ENCODE measurements around the gene RNF114. TPM values are rescaled to one million over a fixed set of nuclear protein-coding genes. Genes with fewer than 3 reads are reported as not detected.

Gene RNF114
- total RNA-seq, 1 experiment from 2014 or later = 168 TPM

DNA sequence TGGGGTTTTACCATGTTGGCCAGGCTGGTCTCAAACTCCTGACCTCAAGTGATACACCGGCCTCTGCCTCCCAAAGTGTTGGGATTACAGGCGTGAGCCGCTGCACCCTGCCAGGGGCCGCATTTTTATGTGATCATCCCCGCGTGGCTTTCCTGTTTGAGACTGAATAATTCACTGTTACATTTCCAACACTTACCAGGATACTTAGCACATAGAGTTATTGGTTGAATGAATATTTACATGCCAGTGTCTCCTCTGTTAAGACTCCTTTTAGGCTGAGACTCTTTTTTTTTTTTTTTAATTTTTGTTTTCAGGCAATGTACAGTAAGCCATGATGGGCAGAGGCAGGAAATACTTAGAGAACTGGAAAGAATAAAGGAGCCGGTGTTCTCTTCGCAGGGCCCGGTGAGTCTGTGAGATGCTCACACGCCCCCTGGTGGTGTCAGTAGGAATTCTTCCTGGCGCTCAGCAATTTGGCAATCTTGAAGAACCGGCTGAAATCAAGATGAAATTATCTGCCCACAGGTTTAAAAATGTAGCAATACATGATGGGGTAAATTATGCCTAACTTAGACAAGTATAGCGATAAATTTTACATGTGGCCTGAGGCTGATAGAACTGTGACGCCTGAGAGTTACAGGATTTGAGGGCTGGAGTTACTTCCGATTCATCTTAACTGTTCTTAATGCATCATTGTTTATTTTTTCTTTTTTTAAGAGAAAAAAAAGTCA is 7.6 kb upstream of the RNF114 start:
- no peaks in the 10 kb centered on the region for H3K27me3 ChIP-seq (replicated peaks)
- no peaks in the 10 kb centered on the region for H3K9me3 ChIP-seq (replicated peaks)
- no peak overlapping the region; the same call in 1 of the 2 replicates for H3K4me3 ChIP-seq
- peak; percentile 77 to 88 for DNase-seq (ENCODE audit: low read depth in 1 of 2, low spot score in 2 of 2)
- no peaks in the 10 kb centered on the region for H3K36me3 ChIP-seq
- peak overlapping the region; percentile 19; the same call in 1 of the 2 replicates for H3K27ac ChIP-seq
- H3K4me1 ChIP-seq (replicated peaks) = peaks cover 17% of the 10 kb centered on the region

- peak overlapping the region; percentile 19; the same call in 1 of the 2 replicates for H3K27ac ChIP-seq
These were observed 7.1 kb upstream of the RNF114 start for GRCh38 chr20:49929142-49929494.

DNA sequence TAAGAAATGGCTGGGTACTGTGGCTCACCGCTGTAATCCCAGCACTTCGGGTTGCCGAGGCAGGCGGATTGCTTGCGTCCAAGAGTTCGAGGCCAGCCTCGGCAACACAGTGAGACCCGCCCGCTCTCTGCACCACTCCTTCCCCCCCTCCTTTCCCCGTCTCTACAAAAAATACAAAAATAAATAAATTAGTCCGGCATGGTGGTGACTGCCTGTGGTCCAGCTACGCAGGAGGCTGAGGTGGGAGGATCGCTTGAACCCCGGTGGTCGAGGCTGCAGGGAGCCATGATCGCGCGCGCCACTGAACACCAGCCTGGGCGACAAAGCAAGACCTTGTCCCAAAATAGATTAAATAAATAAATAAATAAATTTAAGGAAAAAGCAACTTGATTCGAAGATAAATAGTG is 448 bp upstream of the RNF114 start:
- Histone ChIP-seq H3K9me3 (replicated peaks) (no peaks in the 10 kb centered on the region), H3K27ac (peak overlapping the region; percentile 12; the same call in 1 of the 2 replicates), H3K4me1 (replicated peaks) (peaks cover 23% of the 10 kb centered on the region), H3K4me3 (peak overlapping the region; percentile 90), H3K27me3 (replicated peaks) (no peaks in the 10 kb centered on the region), H3K36me3 (peaks cover 33% of the 10 kb centered on the region)
- DNase-seq (ENCODE audit: low read depth in 1 of 2, low spot score in 2 of 2) = no peak

More at GRCh38 chr20:49929142-49929494, 7.1 kb upstream of the RNF114 start:
- Histone ChIP-seq H3K4me1 (replicated peaks) (peaks cover 17% of the 10 kb centered on the region), H3K4me3 (no peak overlapping the region), H3K36me3 (no peaks in the 10 kb centered on the region), H3K9me3 (replicated peaks) (no peaks in the 10 kb centered on the region), H3K27me3 (replicated peaks) (no peaks in the 10 kb centered on the region)
- DNase-seq (ENCODE audit: low read depth in 1 of 2, low spot score in 2 of 2) = no peak

DNA sequence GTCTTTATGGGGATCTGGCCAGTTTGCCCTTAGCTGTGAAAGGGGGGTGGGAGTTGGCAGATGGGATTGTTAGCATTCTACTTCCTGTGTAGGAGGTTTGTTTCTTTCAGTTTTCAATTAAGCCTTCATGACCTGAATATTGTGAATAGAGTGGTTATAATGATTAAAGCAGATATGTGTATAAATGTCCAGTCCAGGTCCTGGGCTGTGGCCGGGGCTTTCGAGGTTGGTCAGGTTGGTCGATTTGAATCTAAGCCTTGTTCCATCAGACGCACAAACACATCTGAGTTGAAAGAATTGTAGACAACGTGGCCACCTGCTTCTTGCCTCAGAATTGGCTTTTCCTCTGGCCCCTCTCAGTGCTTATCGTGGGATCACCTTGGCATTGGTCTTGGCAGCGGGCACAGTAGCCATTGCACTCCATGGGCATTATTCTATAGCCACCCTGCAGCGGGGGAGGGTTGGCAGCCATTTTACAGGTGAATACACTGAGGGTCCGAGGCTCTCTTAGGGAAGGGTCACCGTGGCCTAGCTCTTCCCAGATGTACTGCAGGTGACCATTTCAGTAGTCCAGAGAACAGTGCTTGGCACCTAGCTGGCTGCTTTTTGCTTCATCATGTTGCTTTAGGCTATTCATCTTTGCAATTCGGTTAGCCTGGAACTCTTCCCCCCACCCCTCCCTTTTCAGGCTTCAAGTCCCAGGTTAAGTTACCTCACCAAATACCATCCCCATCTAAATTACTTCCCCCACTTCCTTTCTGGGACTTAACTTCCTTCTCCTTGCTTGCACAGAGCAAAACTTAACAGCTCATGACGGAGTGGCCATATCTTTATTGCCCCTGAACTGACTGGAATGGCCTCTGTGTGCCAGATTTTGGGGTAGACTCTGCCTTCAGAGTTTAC is 1.1 kb downstream of the RNF114 start:
- H3K9me3 ChIP-seq (replicated peaks) = no peaks in the 10 kb centered on the region
- H3K36me3 ChIP-seq = peaks cover 48% of the 10 kb centered on the region
- DNase-seq (ENCODE audit: low read depth in 1 of 2, low spot score in 2 of 2) = no peak
- H3K27ac ChIP-seq = peak overlapping the region; percentile 58; the same call in 1 of the 2 replicates
- H3K4me3 ChIP-seq = peak overlapping the region; percentile 90
- H3K27me3 ChIP-seq (replicated peaks) = no peaks in the 10 kb centered on the region
- peaks cover 23% of the 10 kb centered on the region for H3K4me1 ChIP-seq (replicated peaks)

- Histone ChIP-seq H3K27ac (no peak overlapping the region), H3K4me3 (no peak overlapping the region; the same call in 1 of the 2 replicates), H3K4me1 (replicated peaks) (peaks cover 23% of the 10 kb centered on the region), H3K9me3 (replicated peaks) (no peaks in the 10 kb centered on the region), H3K36me3 (peaks cover 57% of the 10 kb centered on the region), H3K27me3 (replicated peaks) (no peaks in the 10 kb centered on the region)
- no peak for DNase-seq (ENCODE audit: low read depth in 1 of 2, low spot score in 2 of 2)
These were observed 2.3 kb downstream of the RNF114 start for GRCh38 chr20:49938173-49939163.

DNA sequence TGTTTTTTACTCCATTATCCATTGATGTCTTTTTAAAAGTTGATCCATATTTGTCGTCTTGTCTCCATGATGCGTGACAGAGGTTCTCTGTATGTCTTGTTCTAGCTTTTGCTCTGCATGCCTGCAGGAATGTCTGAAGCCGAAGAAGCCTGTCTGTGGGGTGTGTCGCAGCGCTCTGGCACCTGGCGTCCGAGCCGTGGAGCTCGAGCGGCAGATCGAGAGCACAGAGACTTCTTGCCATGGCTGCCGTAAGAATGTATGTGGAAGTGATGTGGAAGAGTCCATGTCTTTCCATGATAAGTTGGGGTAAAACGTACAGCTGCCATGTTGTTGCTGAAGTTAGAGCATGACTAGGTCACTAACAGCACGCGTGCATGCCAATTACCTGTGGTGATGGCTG is 5.3 kb downstream of the RNF114 start:
- no peak for DNase-seq (ENCODE audit: low read depth in 1 of 2, low spot score in 2 of 2)
- no peak overlapping the region for H3K4me3 ChIP-seq
- H3K9me3 ChIP-seq (replicated peaks) = no peaks in the 10 kb centered on the region
- no peaks in the 10 kb centered on the region for H3K27me3 ChIP-seq (replicated peaks)
- H3K36me3 ChIP-seq = peaks cover 80% of the 10 kb centered on the region
- H3K4me1 ChIP-seq (replicated peaks) = peaks cover 18% of the 10 kb centered on the region
- no peak overlapping the region for H3K27ac ChIP-seq

GRCh38 chr20:49942303-49942702 is 6.1 kb downstream of the RNF114 start:
- Histone ChIP-seq H3K4me1 (replicated peaks) (peaks cover 18% of the 10 kb centered on the region), H3K4me3 (no peak overlapping the region), H3K9me3 (replicated peaks) (no peaks in the 10 kb centered on the region), H3K27ac (no peak overlapping the region), H3K27me3 (replicated peaks) (no peaks in the 10 kb centered on the region), H3K36me3 (peaks cover 79% of the 10 kb centered on the region)
- no peak for DNase-seq (ENCODE audit: low read depth in 1 of 2, low spot score in 2 of 2)

DNA sequence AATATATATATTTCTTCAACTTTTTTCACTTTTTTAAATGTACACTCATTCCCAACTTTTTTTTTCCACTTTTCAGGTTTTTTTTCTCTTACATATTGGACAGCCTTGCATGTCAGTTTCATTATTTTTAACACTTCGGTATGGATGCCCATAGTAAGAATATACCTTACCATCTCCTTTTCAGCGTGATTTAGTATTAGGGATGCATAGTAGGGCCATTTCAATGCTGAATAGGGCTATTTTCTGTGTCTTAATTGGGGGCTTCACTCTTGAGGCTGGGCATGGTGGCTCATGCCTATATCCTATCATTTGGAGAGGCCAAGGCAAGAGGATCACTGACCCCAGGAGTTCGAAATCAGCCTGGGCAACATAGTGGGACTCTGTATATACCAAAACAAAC is 6.7 kb downstream of the RNF114 start:
- no peak overlapping the region for H3K27ac ChIP-seq
- no peak overlapping the region for H3K4me3 ChIP-seq
- no peaks in the 10 kb centered on the region for H3K9me3 ChIP-seq (replicated peaks)
- H3K36me3 ChIP-seq = peaks cover 83% of the 10 kb centered on the region
- H3K4me1 ChIP-seq (replicated peaks) = peaks cover 18% of the 10 kb centered on the region
- no peaks in the 10 kb centered on the region for H3K27me3 ChIP-seq (replicated peaks)
- DNase-seq (ENCODE audit: low read depth in 1 of 2, low spot score in 2 of 2) = no peak

DNA sequence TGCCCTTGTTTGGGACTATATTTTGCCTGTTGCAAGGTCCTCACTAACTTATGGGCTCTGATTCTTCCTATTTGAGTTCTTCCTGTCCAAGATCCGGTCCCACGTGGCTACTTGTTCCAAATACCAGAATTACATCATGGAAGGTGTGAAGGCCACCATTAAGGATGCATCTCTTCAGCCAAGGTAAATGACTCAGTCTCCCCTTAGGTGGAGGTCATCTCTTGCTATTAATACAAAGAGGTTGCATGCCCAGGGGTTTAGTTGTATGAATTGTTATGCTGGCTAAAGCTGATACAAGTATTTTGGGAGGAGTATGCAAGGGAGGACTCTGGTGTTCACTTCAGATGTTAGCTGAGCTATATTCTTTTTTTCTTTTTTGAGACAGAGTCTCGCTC is 9.1 kb downstream of the RNF114 start:
- H3K9me3 ChIP-seq (replicated peaks) = no peaks in the 10 kb centered on the region

DNA sequence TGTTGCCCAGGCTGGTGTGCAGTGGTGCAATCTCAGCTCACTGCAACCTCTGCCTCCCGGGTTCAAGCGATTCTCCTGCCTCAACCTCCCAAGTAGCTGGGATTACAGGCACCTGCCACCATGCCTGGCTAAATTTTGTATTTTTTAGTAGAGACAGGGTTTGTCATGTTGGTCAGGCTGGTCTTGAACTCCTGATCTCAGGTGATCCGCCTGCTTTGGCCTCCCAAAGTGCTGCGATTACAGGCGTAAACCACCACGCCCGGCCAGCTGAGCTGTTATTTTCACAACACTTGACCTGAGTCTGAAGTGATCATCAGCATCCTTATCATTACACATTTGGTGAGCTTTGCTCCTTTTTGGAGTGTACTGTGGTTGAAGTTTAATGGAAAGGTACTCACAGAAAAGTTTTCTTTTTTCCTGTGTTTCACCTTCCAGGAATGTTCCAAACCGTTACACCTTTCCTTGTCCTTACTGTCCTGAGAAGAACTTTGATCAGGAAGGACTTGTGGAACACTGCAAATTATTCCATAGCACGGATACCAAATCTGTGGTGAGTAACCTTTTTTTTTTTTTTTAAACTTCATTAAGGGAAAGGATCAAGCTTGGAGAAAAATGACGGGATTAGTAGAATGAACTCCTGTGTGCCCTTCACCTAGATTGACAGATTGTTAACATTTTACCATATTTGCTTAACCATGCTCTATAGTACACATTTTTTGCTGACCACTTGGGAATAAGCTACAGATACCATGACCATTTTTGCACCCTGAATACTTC is 9.7 kb downstream of the RNF114 start:
- Histone ChIP-seq H3K27ac (no peak overlapping the region), H3K27me3 (replicated peaks) (no peaks in the 10 kb centered on the region), H3K4me1 (replicated peaks) (peaks cover 38% of the 10 kb centered on the region), H3K9me3 (replicated peaks) (no peaks in the 10 kb centered on the region), H3K4me3 (no peak overlapping the region), H3K36me3 (peaks cover 80% of the 10 kb centered on the region)
- no peak for DNase-seq (ENCODE audit: low read depth in 1 of 2, low spot score in 2 of 2)

More for the DNA sequence above, 9.1 kb downstream of the RNF114 start:
- H3K36me3 ChIP-seq = peaks cover 78% of the 10 kb centered on the region
- H3K27ac ChIP-seq = no peak overlapping the region
- H3K4me3 ChIP-seq = no peak overlapping the region
- H3K27me3 ChIP-seq (replicated peaks) = no peaks in the 10 kb centered on the region
- H3K4me1 ChIP-seq (replicated peaks) = peaks cover 32% of the 10 kb centered on the region
- DNase-seq (ENCODE audit: low read depth in 1 of 2, low spot score in 2 of 2) = no peak

- no peaks in the 10 kb centered on the region for H3K27me3 ChIP-seq (replicated peaks)
- peak overlapping the region; percentile 94 for H3K27ac ChIP-seq
- H3K36me3 ChIP-seq = peaks cover 80% of the 10 kb centered on the region
- peak; percentile 47 to 60 for DNase-seq (ENCODE audit: low read depth in 1 of 2, low spot score in 2 of 2)
- H3K4me1 ChIP-seq (replicated peaks) = peaks cover 49% of the 10 kb centered on the region
- H3K4me3 ChIP-seq = no peak overlapping the region
- no peaks in the 10 kb centered on the region for H3K9me3 ChIP-seq (replicated peaks)
These were observed 12.0 kb downstream of the RNF114 start for GRCh38 chr20:49948178-49948577.

- peak; percentile 94 to 95 for DNase-seq (ENCODE audit: low read depth in 1 of 2, low spot score in 2 of 2)
- Histone ChIP-seq H3K9me3 (replicated peaks) (no peaks in the 10 kb centered on the region), H3K4me3 (no peak overlapping the region), H3K4me1 (replicated peaks) (peaks cover 49% of the 10 kb centered on the region), H3K27me3 (replicated peaks) (no peaks in the 10 kb centered on the region), H3K27ac (peak overlapping the region; percentile 94), H3K36me3 (peaks cover 84% of the 10 kb centered on the region)
These were observed 12.8 kb downstream of the RNF114 start for GRCh38 chr20:49948809-49949507.
